IPS-18c (cell line): Measurements from ENCODE around the gene USP53.

Source experiments
- H3K4me3 ChIP-seq: 2 replicates; pipeline ENCODE4 v1.7.0; 2013; ENCODE audit warnings: low read depth, mild to moderate bottlenecking, low read length, moderate library complexity; ENCODE audit not compliant: insufficient read depth
- H3K9me3 ChIP-seq: one replicate; pipeline ENCODE4 v1.6.1; 2013; ENCODE audit warnings: mild to moderate bottlenecking, low read length, moderate library complexity; ENCODE audit not compliant: control insufficient read depth, insufficient read depth

The USP53 gene

GRCh38 chr4:119290598-119290997 is 78.1 kb downstream of the USP53 start:
- no peak overlapping the region for H3K4me3 ChIP-seq
- no peaks in the 10 kb centered on the region for H3K9me3 ChIP-seq

- no peak overlapping the region for H3K4me3 ChIP-seq
- H3K9me3 ChIP-seq: no peaks in the 10 kb centered on the region
Measured at GRCh38 chr4:119296356-119296755, 83.8 kb downstream of the USP53 start.

GRCh38 chr4:119297795-119298194 is 85.3 kb downstream of the USP53 start:
- Histone ChIP-seq H3K4me3 (no peak overlapping the region), H3K9me3 (no peaks in the 10 kb centered on the region)

- Histone ChIP-seq H3K9me3 (no peaks in the 10 kb centered on the region), H3K4me3 (peak overlapping the region; percentile 98)
Measured at GRCh38 chr4:119299260-119299671, 86.8 kb downstream of the USP53 start.

- Histone ChIP-seq H3K4me3 (peak overlapping the region; percentile 98), H3K9me3 (no peaks in the 10 kb centered on the region)
Measured at GRCh38 chr4:119299741-119300100, 87.2 kb downstream of the USP53 start.

- H3K4me3 ChIP-seq: peak overlapping the region; percentile 98
- no peaks in the 10 kb centered on the region for H3K9me3 ChIP-seq
Measured at GRCh38 chr4:119300101-119300978, 87.8 kb downstream of the USP53 start.

- H3K9me3 ChIP-seq: no peaks in the 10 kb centered on the region
- no peak overlapping the region for H3K4me3 ChIP-seq
Measured at GRCh38 chr4:119302073-119302832, 89.7 kb downstream of the USP53 start.

GRCh38 chr4:119303587-119304305 is 91.2 kb downstream of the USP53 start:
- Histone ChIP-seq H3K4me3 (no peak overlapping the region), H3K9me3 (no peaks in the 10 kb centered on the region)

GRCh38 chr4:119304431-119304830 is 91.9 kb downstream of the USP53 start:
- Histone ChIP-seq H3K4me3 (no peak overlapping the region), H3K9me3 (no peaks in the 10 kb centered on the region)

GRCh38 chr4:119307606-119308005 is 95.1 kb downstream of the USP53 start:
- no peaks in the 10 kb centered on the region for H3K9me3 ChIP-seq
- no peak overlapping the region for H3K4me3 ChIP-seq

- H3K4me3 ChIP-seq: no peak overlapping the region
- H3K9me3 ChIP-seq: no peaks in the 10 kb centered on the region
Measured at GRCh38 chr4:119310826-119311225, 98.3 kb downstream of the USP53 start.

GRCh38 chr4:119313237-119313636 is 100.7 kb downstream of the USP53 start:
- H3K4me3 ChIP-seq: no peak overlapping the region
- H3K9me3 ChIP-seq: no peaks in the 10 kb centered on the region

GRCh38 chr4:119314356-119314755 is 101.8 kb downstream of the USP53 start:
- no peaks in the 10 kb centered on the region for H3K9me3 ChIP-seq
- no peak overlapping the region for H3K4me3 ChIP-seq

GRCh38 chr4:119315036-119315435 is 102.5 kb downstream of the USP53 start:
- H3K4me3 ChIP-seq: no peak overlapping the region
- no peaks in the 10 kb centered on the region for H3K9me3 ChIP-seq

- H3K9me3 ChIP-seq: no peaks in the 10 kb centered on the region
- no peak overlapping the region for H3K4me3 ChIP-seq
Measured at GRCh38 chr4:119317990-119318389, 105.5 kb downstream of the USP53 start.

- Histone ChIP-seq H3K9me3 (no peaks in the 10 kb centered on the region), H3K4me3 (no peak within 1 kb of the TSS)
Measured at GRCh38 chr4:119321921-119322687, 109.6 kb downstream of the USP53 start, which contains the start of gene FABP2. FABP2 (minus strand) TSS chr4:119322138; CDS start chr4:119322102, 36 bp downstream.

GRCh38 chr4:119328695-119329094 is 116.2 kb downstream of the USP53 start:
- Histone ChIP-seq H3K4me3 (no peak overlapping the region), H3K9me3 (no peaks in the 10 kb centered on the region)
